ENCODE results near the gene ABHD16B. TPM values are rescaled to one million over a fixed set of nuclear protein-coding genes. Genes with fewer than 3 reads are reported as not detected.
"Not testable (repeated sequence)": the region's sequence is repeated elsewhere in the genome, so short reads cannot be mapped to it uniquely, and the experiment has no call there.

The ABHD16B gene
- polyA plus RNA-seq, 2 donors: 0.42 to 0.92 TPM

DNA sequence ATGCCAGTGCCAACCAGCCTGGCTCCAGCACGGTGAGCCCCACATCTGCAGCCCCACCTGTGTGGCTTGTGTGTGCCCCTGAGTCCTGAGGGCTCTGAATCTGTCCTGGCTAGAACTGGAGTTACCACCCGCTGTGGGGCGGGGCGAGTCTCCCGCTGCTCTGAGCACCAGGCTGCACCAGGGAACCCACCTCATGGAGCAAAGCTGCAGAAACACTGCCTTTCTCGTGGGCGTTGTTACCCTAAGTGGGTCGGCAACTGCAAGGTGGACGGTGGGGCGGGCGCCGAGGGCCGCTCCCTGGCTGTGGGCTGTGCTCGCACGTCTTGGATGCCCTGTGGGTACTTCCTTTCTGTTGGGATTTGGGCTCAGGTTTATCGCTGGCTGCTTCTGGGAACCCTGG, 17.5 kb upstream of the ABHD16B start:
- H3K27me3 ChIP-seq (ENCODE audit: control insufficient read depth in 1 of 2, insufficient read depth in 2 of 2, low read length in 2 of 2): no peaks in the 10 kb centered on the region
- no peak overlapping the region for H3K27ac ChIP-seq (ENCODE audit: low read depth in 2 of 2, low read length in 1 of 2)
- H3K4me3 ChIP-seq (ENCODE audit: low read depth in 1 of 2, low read length in 2 of 2): no peak overlapping the region
- no peaks in the 10 kb centered on the region for H3K36me3 ChIP-seq (ENCODE audit: control insufficient read depth in 2 of 2, insufficient read depth in 2 of 2, low read length in 1 of 2)
- H3K9me3 ChIP-seq (ENCODE audit: control insufficient read depth in 2 of 2, insufficient read depth in 1 of 2, low read depth in 1 of 2, low read length in 1 of 2): peaks cover 0 to 2% of the 10 kb centered on the region in 2 donors
- WGBS, 2 donors: 26 to 40% methylated on average over 16 of the region's 16 CpGs
- H3K4me1 ChIP-seq (ENCODE audit: control insufficient read depth in 2 of 2, insufficient read depth in 2 of 2, low read length in 1 of 2): peaks cover 8 to 15% of the 10 kb centered on the region in 2 donors

- WGBS, 2 donors: 61 to 65% methylated on average over 9 of the region's 9 CpGs
- H3K36me3 ChIP-seq (ENCODE audit: control insufficient read depth in 2 of 2, insufficient read depth in 2 of 2, low read length in 1 of 2): no peaks in the 10 kb centered on the region
- H3K27me3 ChIP-seq (ENCODE audit: control insufficient read depth in 1 of 2, insufficient read depth in 2 of 2, low read length in 2 of 2): no peaks in the 10 kb centered on the region
- peaks cover 8 to 15% of the 10 kb centered on the region in 2 donors for H3K4me1 ChIP-seq (ENCODE audit: control insufficient read depth in 2 of 2, insufficient read depth in 2 of 2, low read length in 1 of 2)
- H3K4me3 ChIP-seq (ENCODE audit: low read depth in 1 of 2, low read length in 2 of 2): no peak overlapping the region
- H3K9me3 ChIP-seq (ENCODE audit: control insufficient read depth in 2 of 2, insufficient read depth in 1 of 2, low read depth in 1 of 2, low read length in 1 of 2): peaks cover 0 to 2% of the 10 kb centered on the region in 2 donors
- H3K27ac ChIP-seq (ENCODE audit: low read depth in 2 of 2, low read length in 1 of 2): no peak overlapping the region
These were observed 16.7 kb upstream of the ABHD16B start for GRCh38 chr20:63844511-63844991.

DNA sequence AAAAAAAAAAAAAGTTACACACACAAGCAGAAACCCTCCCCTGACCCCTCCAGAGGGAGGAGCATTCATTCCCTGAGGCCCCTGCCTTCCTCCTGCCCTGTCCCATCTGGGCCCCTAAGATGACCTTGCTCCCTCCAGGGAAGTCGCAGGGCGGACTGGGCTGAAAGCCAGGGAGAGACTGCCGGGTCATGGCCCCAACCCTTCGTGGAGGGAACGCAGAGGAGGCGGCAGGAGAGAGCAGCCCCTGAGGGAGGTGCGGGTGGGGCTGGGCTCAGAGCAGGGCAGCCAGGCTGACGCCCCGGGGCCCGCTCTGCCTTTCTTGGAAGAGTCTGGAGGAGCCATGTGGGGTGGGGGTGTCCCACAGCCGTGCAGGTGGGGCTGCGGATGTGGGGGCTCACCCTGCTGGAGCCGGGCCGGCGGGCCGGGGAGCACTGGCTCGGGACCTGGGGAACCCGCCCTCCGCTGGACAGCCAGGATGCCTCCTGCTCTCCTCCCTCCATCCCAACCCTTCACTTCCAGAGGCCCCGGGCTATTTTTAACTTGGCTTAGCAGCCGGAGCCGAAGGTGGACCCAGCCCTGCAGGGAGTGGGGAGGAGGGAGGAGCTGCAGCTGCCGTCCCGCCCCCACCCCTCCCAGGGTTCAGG, 15.0 kb upstream of the ABHD16B start:
- WGBS, 2 donors: 2 to 3% methylated on average over 22 to 24 of the region's 24 CpGs
- no peaks in the 10 kb centered on the region for H3K27me3 ChIP-seq (ENCODE audit: control insufficient read depth in 1 of 2, insufficient read depth in 2 of 2, low read length in 2 of 2)
- peaks cover 8 to 15% of the 10 kb centered on the region in 2 donors for H3K4me1 ChIP-seq (ENCODE audit: control insufficient read depth in 2 of 2, insufficient read depth in 2 of 2, low read length in 1 of 2)
- peak overlapping the region; percentile 17 to 40 for H3K27ac ChIP-seq (ENCODE audit: low read depth in 2 of 2, low read length in 1 of 2)
- no peak overlapping the region for H3K4me3 ChIP-seq (ENCODE audit: low read depth in 1 of 2, low read length in 2 of 2)
- no peaks in the 10 kb centered on the region for H3K9me3 ChIP-seq (ENCODE audit: control insufficient read depth in 2 of 2, insufficient read depth in 1 of 2, low read depth in 1 of 2, low read length in 1 of 2)
- no peaks in the 10 kb centered on the region for H3K36me3 ChIP-seq (ENCODE audit: control insufficient read depth in 2 of 2, insufficient read depth in 2 of 2, low read length in 1 of 2)

DNA sequence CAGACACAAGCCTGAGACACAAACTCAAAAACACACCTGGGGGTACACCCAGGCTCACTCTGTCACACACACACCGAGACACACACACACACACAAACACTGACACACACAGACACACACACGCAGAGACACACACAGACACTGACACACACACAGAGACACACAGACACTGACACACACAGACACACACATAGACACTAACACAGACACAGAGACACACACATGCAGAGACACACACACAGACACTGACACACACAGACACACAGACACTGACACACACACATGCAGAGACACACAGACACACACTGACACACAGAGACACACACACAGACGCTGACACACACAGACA, 14.4 kb upstream of the ABHD16B start:
- H3K4me3 ChIP-seq (ENCODE audit: low read depth in 1 of 2, low read length in 2 of 2): no peak overlapping the region
- peak overlapping the region in 1 of 2 donors; percentile 27 for H3K27ac ChIP-seq (ENCODE audit: low read depth in 2 of 2, low read length in 1 of 2)
- no peaks in the 10 kb centered on the region for H3K27me3 ChIP-seq (ENCODE audit: control insufficient read depth in 1 of 2, insufficient read depth in 2 of 2, low read length in 2 of 2)
- no peaks in the 10 kb centered on the region for H3K9me3 ChIP-seq (ENCODE audit: control insufficient read depth in 2 of 2, insufficient read depth in 1 of 2, low read depth in 1 of 2, low read length in 1 of 2)
- H3K36me3 ChIP-seq (ENCODE audit: control insufficient read depth in 2 of 2, insufficient read depth in 2 of 2, low read length in 1 of 2): no peaks in the 10 kb centered on the region
- 47 to 70% methylated on average over 3 of the region's 3 CpGs for WGBS, 2 donors
- peaks cover 8 to 15% of the 10 kb centered on the region in 2 donors for H3K4me1 ChIP-seq (ENCODE audit: control insufficient read depth in 2 of 2, insufficient read depth in 2 of 2, low read length in 1 of 2)

- H3K4me3 ChIP-seq (ENCODE audit: low read depth in 1 of 2, low read length in 2 of 2): no peak overlapping the region
- 39 to 41% methylated on average over 13 to 16 of the region's 16 CpGs for WGBS, 2 donors
- H3K36me3 ChIP-seq (ENCODE audit: control insufficient read depth in 2 of 2, insufficient read depth in 2 of 2, low read length in 1 of 2): no peaks in the 10 kb centered on the region
- H3K27ac ChIP-seq (ENCODE audit: low read depth in 2 of 2, low read length in 1 of 2): peak overlapping the region; percentile 24 to 27
- no peaks in the 10 kb centered on the region for H3K27me3 ChIP-seq (ENCODE audit: control insufficient read depth in 1 of 2, insufficient read depth in 2 of 2, low read length in 2 of 2)
- no peaks in the 10 kb centered on the region for H3K9me3 ChIP-seq (ENCODE audit: control insufficient read depth in 2 of 2, insufficient read depth in 1 of 2, low read depth in 1 of 2, low read length in 1 of 2)
- H3K4me1 ChIP-seq (ENCODE audit: control insufficient read depth in 2 of 2, insufficient read depth in 2 of 2, low read length in 1 of 2): peaks cover 8 to 15% of the 10 kb centered on the region in 2 donors
These were observed 13.9 kb upstream of the ABHD16B start for GRCh38 chr20:63847237-63848002.

DNA sequence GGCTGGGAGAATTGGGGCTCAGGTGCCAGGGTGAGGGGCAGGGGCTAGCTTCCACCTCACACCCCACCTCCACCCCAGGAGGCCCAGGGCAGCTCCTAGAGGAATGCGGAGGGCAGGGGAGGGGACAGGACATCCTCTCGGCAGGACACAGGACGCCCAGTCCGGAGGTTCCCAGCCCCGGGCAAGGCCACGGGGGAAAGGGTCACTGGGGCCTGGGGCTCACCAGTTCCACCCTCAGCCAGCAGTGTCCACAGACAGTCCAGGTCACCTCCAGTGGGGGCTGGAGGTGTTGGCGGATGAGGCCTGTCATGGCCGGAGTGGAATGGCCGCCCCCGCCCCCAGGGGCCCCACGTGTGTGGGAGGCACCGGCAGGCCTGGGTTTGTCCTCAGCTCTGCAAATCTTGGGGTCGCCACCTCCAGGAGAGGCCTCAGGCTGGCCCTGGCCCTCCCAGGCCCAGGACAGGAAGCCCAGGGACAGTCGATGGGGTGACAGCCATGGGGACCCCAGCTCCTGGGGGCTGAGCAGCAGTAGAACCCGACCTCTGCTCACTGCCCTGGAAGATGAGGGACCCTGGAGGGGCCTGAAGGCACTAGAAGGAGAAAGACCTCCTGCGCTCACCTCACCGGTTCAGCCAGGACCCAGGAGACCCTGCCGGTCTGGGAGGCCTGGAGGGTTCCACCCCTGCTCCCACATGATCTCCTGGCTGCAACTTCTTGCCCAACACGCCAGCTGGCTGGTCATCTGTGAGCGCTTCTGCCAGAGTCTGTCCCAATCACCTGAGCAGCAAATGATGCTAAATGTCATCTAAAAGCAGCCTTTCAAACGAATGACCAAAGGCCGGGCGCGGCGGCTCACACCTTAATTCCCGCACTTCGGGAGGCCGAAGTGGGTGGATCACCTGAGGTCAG, 13.0 kb upstream of the ABHD16B start:
- WGBS, 2 donors: 70 to 74% methylated on average over 25 to 28 of the region's 28 CpGs
- peak overlapping the region; percentile 24 to 27 for H3K27ac ChIP-seq (ENCODE audit: low read depth in 2 of 2, low read length in 1 of 2)

GRCh38 chr20:63850689-63851547, 10.4 kb upstream of the ABHD16B start:
- Histone ChIP-seq H3K27me3 (ENCODE audit: control insufficient read depth in 1 of 2, insufficient read depth in 2 of 2, low read length in 2 of 2) (peaks cover 0 to 2% of the 10 kb centered on the region in 2 donors), H3K4me3 (ENCODE audit: low read depth in 1 of 2, low read length in 2 of 2) (no peak overlapping the region), H3K36me3 (ENCODE audit: control insufficient read depth in 2 of 2, insufficient read depth in 2 of 2, low read length in 1 of 2) (no peaks in the 10 kb centered on the region), H3K9me3 (ENCODE audit: control insufficient read depth in 2 of 2, insufficient read depth in 1 of 2, low read depth in 1 of 2, low read length in 1 of 2) (no peaks in the 10 kb centered on the region), H3K27ac (ENCODE audit: low read depth in 2 of 2, low read length in 1 of 2) (no peak overlapping the region), H3K4me1 (ENCODE audit: control insufficient read depth in 2 of 2, insufficient read depth in 2 of 2, low read length in 1 of 2) (peaks cover 10 to 23% of the 10 kb centered on the region in 2 donors)
- WGBS, 2 donors: 69 to 80% methylated on average over 27 of the region's 27 CpGs

More for the DNA sequence above, 13.0 kb upstream of the ABHD16B start:
- H3K27me3 ChIP-seq (ENCODE audit: control insufficient read depth in 1 of 2, insufficient read depth in 2 of 2, low read length in 2 of 2): no peaks in the 10 kb centered on the region
- H3K36me3 ChIP-seq (ENCODE audit: control insufficient read depth in 2 of 2, insufficient read depth in 2 of 2, low read length in 1 of 2): no peaks in the 10 kb centered on the region
- no peaks in the 10 kb centered on the region for H3K9me3 ChIP-seq (ENCODE audit: control insufficient read depth in 2 of 2, insufficient read depth in 1 of 2, low read depth in 1 of 2, low read length in 1 of 2)
- H3K4me1 ChIP-seq (ENCODE audit: control insufficient read depth in 2 of 2, insufficient read depth in 2 of 2, low read length in 1 of 2): peaks cover 8 to 15% of the 10 kb centered on the region in 2 donors
- H3K4me3 ChIP-seq (ENCODE audit: low read depth in 1 of 2, low read length in 2 of 2): no peak overlapping the region

DNA sequence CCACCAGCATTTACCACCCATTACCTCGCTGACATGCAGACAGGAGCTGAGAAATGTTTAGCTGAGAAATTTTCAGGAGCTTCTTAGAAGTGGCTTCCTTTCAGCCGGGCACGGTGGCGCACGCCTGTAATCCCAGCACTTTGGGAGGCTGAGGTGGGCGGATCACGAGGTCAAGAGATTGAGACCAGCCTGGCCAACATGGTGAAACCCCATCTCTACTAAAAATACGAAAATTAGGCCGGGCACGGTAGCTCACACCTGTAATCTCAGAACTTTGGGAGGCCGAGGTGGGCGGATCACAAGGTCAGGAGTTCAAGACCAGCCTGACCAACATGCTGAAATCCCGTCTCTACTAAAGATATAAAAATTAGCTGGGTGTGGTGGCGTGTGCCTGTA, 9.8 kb upstream of the ABHD16B start:
- not testable (repeated sequence) for H3K27ac ChIP-seq (ENCODE audit: low read depth in 2 of 2, low read length in 1 of 2); H3K27me3 ChIP-seq (ENCODE audit: control insufficient read depth in 1 of 2, insufficient read depth in 2 of 2, low read length in 2 of 2); H3K9me3 ChIP-seq (ENCODE audit: control insufficient read depth in 2 of 2, insufficient read depth in 1 of 2, low read depth in 1 of 2, low read length in 1 of 2); H3K4me3 ChIP-seq (ENCODE audit: low read depth in 1 of 2, low read length in 2 of 2); H3K36me3 ChIP-seq (ENCODE audit: control insufficient read depth in 2 of 2, insufficient read depth in 2 of 2, low read length in 1 of 2)
- 86% methylated on average over 14 of the region's 14 CpGs for WGBS, 2 donors
- H3K4me1 ChIP-seq (ENCODE audit: control insufficient read depth in 2 of 2, insufficient read depth in 2 of 2, low read length in 1 of 2): peaks cover 10 to 17% of the 10 kb centered on the region in 2 donors

- H3K27ac ChIP-seq (ENCODE audit: low read depth in 2 of 2, low read length in 1 of 2): peak overlapping the region in 1 of 2 donors; percentile 17
These were observed 7.6 kb upstream of the ABHD16B start for GRCh38 chr20:63853733-63854068.

More at GRCh38 chr20:63853733-63854068, 7.6 kb upstream of the ABHD16B start:
- not testable (repeated sequence) for H3K9me3 ChIP-seq (ENCODE audit: control insufficient read depth in 2 of 2, insufficient read depth in 1 of 2, low read depth in 1 of 2, low read length in 1 of 2); H3K27me3 ChIP-seq (ENCODE audit: control insufficient read depth in 1 of 2, insufficient read depth in 2 of 2, low read length in 2 of 2); H3K4me3 ChIP-seq (ENCODE audit: low read depth in 1 of 2, low read length in 2 of 2); H3K36me3 ChIP-seq (ENCODE audit: control insufficient read depth in 2 of 2, insufficient read depth in 2 of 2, low read length in 1 of 2)
- peaks cover 6 to 18% of the 10 kb centered on the region in 2 donors for H3K4me1 ChIP-seq (ENCODE audit: control insufficient read depth in 2 of 2, insufficient read depth in 2 of 2, low read length in 1 of 2)
- 72 to 88% methylated on average over 4 of the region's 4 CpGs for WGBS, 2 donors
